Naive B cell (primary cell): ENCODE results near the gene LRP1. TPM values are rescaled to one million over a fixed set of nuclear protein-coding genes. Genes with fewer than 3 reads are reported as not detected.
A peak's percentile ranks its signal among the peaks of the same experiment; 100 is the strongest.

Experiments used
- ATAC-seq, 2 donors: fragments of 150-1000 bp; cut with Tn5 transposase; 2 replicates each; pipeline ENCODE4 v1.10.0; 2021; ENCODE audit warnings: low read depth in 2 of 2, mild to moderate bottlenecking in 2 of 2, moderate library complexity in 2 of 2
- DNase-seq: peaks from one replicate; pipeline ENCODE4 v3.0.0; 2022
- H3K27ac Mint-ChIP-seq, 6 donors: one replicate each; pipeline ENCODE4 v1.8.0; 2020 to 2022; ENCODE audit warnings: mild to moderate bottlenecking in 6 of 6, mixed read lengths in 6 of 6, moderate library complexity in 5 of 6, inconsistent platforms in 2 of 6
- H3K27me3 Mint-ChIP-seq, 3 donors: one replicate each; pipeline ENCODE4 v1.8.0; 2021 to 2022; ENCODE audit warnings: mixed read lengths in 3 of 3, mild to moderate bottlenecking in 1 of 3
- H3K36me3 Mint-ChIP-seq, 2 donors: one replicate each; pipeline ENCODE4 v1.8.0; 2020 to 2022; ENCODE audit warnings: mixed read lengths in 2 of 2, inconsistent platforms in 1 of 2, mild to moderate bottlenecking in 1 of 2
- H3K4me1 Mint-ChIP-seq, 3 donors: one replicate each; pipeline ENCODE4 v1.8.0; 2020 to 2022; ENCODE audit warnings: mixed read lengths in 3 of 3, inconsistent platforms in 1 of 3, mild to moderate bottlenecking in 1 of 3, moderate library complexity in 1 of 3
- H3K4me3 Mint-ChIP-seq, 8 donors: one replicate each; pipeline ENCODE4 v1.8.0; 2020 to 2022; ENCODE audit warnings: mild to moderate bottlenecking in 8 of 8, mixed read lengths in 8 of 8, moderate library complexity in 8 of 8, inconsistent platforms in 2 of 8
- H3K9me3 Mint-ChIP-seq, 7 donors: one replicate each; pipeline ENCODE4 v1.8.0; 2020 to 2022; ENCODE audit warnings: mixed read lengths in 7 of 7, mild to moderate bottlenecking in 5 of 7, inconsistent platforms in 2 of 7, moderate library complexity in 1 of 7
- polyA plus RNA-seq, 6 donors: library from polyadenylated mRNA; unstranded; fragments of 300-500 nt; fragmentation: Illumina TruSeq; gene quantifications; one replicate each; pipeline ENCODE4 v1.2.3, GENCODE V29; 2021; ENCODE audit warnings: low read depth in 6 of 6

Gene LRP1
- polyA plus RNA-seq, 6 donors from 2014 or later = 0.04 to 0.55 (median 0.09) TPM; not detected in 3

DNA sequence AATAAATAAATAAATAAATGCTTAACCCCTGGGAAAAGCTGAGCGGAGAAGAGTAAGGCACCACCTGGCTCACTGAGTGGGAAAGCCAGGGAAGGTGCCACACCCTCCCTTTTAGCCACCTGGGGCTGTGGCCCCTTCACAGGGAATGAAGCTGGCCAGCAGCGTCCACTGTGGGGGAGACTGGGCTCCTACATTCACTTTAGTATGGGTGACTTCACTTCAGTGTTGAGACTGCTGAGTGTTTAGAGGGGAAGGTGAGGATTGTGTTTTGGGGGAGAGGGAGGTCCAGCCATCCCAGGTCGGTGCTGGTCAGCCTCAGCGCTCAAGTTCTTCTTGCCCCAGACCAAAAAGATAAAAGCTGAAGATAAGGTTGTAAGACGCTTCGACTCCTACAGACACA lies 37.8 kb upstream of the LRP1 start:
- Mint-ChIP-seq H3K9me3 (no peaks in the 10 kb centered on the region), H3K36me3 (no peaks in the 10 kb centered on the region), H3K27me3 (no peaks in the 10 kb centered on the region), H3K4me1 (peaks cover 71 to 76% (median 75%) of the 10 kb centered on the region in 3 donors), H3K27ac (peak overlapping the region in 3 of 6 donors; percentile 32 to 83 (median 82)), H3K4me3 (peak overlapping the region in 6 of 8 donors; percentile 45 to 97 (median 90))
- no peak for ATAC-seq
- DNase-seq = no peak

DNA sequence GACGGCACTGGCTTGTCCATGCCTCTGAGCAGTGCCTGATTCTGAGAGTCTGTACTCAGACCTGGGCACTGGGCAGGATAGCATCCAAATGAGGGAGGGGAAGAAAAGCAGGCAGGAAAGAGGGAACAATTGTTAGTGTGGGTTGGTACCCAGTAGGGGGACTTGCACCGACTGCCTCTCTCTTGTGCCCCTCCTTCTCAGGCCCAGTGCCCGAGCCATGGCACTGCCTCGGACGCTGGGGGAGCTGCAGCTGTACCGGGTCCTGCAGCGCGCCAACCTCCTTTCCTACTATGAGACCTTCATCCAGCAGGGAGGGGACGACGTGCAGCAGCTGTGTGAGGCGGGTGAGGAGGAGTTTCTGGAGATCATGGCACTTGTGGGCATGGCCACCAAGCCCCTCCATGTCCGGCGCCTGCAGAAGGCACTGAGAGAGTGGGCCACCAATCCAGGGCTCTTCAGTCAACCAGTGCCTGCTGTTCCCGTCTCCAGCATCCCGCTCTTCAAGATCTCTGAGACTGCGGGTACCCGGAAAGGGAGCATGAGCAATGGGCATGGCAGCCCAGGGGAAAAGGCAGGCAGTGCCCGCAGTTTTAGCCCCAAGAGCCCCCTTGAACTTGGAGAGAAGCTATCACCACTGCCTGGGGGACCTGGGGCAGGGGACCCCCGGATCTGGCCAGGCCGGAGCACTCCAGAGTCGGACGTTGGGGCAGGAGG lies 37.2 kb upstream of the LRP1 start:
- ATAC-seq (no peak), DNase-seq (no peak)
- Mint-ChIP-seq H3K27ac (peak overlapping the region in 3 of 6 donors; percentile 32 to 97 (median 82)), H3K4me1 (peaks cover 68 to 74% (median 72%) of the 10 kb centered on the region in 3 donors), H3K9me3 (no peaks in the 10 kb centered on the region), H3K36me3 (peaks cover 2 to 4% of the 10 kb centered on the region in 2 donors), H3K27me3 (no peaks in the 10 kb centered on the region), H3K4me3 (peak overlapping the region in 6 of 8 donors; percentile 9 to 88 (median 64))

DNA sequence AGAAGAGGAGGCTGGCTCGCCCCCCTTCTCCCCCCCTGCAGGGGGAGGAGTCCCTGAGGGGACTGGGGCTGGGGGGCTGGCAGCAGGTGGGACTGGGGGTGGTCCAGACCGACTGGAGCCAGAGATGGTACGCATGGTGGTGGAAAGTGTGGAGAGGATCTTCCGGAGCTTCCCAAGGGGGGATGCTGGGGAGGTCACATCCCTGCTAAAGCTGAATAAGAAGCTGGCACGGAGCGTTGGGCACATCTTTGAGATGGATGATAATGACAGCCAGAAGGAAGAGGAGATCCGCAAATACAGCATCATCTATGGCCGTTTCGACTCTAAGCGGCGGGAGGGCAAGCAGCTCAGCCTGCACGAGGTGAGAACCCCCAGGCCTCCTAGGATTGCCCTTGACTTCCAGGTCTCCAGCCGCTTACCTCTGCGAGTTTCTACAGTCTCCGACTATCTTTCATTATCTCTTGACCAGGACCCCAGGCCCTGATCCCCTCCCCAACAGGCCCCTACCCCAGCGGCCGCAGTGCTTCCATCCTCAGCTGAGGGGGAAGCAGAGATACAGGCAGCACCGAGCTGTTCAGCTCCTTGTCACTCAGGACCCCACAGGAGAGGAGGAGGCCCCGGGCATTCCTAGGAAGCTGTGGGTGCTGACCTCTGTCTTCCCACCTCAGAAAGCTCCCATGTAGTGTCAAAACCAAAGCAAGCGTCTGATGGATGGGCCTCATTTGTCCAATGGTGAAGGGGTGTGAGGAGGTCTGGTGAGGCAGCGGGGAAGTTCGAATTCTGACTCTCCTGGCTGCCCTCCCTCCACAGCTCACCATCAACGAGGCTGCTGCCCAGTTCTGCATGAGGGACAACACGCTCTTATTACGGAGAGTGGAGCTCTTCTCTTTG lies 36.4 kb upstream of the LRP1 start:
- DNase-seq = no peak
- Mint-ChIP-seq H3K27me3 (no peaks in the 10 kb centered on the region), H3K36me3 (peaks cover 6 to 10% of the 10 kb centered on the region in 2 donors), H3K27ac (peak overlapping the region in 3 of 6 donors; percentile 10 to 97 (median 94)), H3K4me1 (peaks cover 63 to 73% (median 72%) of the 10 kb centered on the region in 3 donors), H3K4me3 (peak overlapping the region in 7 of 8 donors; percentile 45 to 74 (median 66)), H3K9me3 (no peaks in the 10 kb centered on the region)
- ATAC-seq = no peak

DNA sequence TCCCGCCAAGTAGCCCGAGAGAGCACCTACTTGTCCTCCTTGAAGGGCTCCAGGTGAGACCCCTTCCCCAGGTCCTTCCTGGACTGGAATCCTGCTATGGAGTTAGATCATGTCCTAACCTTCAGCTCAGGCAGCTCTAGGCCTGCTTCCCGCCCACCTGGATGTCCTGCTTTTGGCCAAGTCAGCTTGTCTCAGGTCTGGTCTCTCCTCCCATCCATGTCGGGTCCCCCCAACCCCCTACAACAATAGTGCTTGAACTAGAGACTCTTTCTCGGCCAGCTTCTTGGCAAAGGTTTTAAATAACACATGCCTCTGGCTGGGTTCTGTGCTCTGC lies 35.8 kb upstream of the LRP1 start:
- H3K27ac Mint-ChIP-seq = peak overlapping the region in 3 of 6 donors; percentile 10 to 97 (median 94)
- H3K4me3 Mint-ChIP-seq = peak overlapping the region in 5 of 8 donors; percentile 12 to 74 (median 45)
- DNase-seq = no peak
- no peak for ATAC-seq
- H3K9me3 Mint-ChIP-seq = no peaks in the 10 kb centered on the region
- peaks cover 60 to 77% (median 73%) of the 10 kb centered on the region in 3 donors for H3K4me1 Mint-ChIP-seq
- H3K36me3 Mint-ChIP-seq = peaks cover 6 to 14% of the 10 kb centered on the region in 2 donors
- H3K27me3 Mint-ChIP-seq = no peaks in the 10 kb centered on the region

DNA sequence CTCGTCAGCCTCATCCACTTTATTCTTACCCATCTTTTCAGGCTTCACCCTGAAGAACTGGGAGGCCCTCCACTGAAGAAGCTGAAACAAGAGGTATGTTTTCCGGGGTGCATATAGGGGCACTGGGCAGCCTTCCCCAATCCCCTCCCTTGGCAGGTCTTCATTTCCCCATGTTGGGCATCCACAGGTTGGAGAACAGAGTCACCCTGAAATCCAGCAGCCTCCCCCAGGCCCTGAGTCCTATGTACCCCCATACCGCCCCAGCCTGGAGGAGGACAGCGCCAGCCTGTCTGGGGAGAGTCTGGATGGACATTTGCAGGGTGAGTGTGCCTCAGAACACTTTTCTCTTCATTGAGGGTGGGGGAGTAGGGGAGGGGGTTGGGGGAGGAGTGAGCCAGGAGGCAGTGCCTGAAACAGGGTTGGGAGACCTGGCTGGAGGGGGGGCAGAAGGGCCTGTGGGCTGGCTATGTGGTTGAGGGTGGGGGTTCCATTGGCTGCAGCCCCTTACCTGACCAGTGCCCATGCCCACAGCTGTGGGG lies 35.3 kb upstream of the LRP1 start:
- Mint-ChIP-seq H3K27me3 (no peaks in the 10 kb centered on the region), H3K27ac (peak overlapping the region in 3 of 6 donors; percentile 80 to 97 (median 94)), H3K9me3 (no peaks in the 10 kb centered on the region), H3K4me3 (peak overlapping the region in 5 of 8 donors; percentile 9 to 74 (median 45)), H3K4me1 (peaks cover 58 to 74% (median 69%) of the 10 kb centered on the region in 3 donors), H3K36me3 (peaks cover 6 to 14% of the 10 kb centered on the region in 2 donors)
- DNase-seq (no peak), ATAC-seq (no peak)

DNA sequence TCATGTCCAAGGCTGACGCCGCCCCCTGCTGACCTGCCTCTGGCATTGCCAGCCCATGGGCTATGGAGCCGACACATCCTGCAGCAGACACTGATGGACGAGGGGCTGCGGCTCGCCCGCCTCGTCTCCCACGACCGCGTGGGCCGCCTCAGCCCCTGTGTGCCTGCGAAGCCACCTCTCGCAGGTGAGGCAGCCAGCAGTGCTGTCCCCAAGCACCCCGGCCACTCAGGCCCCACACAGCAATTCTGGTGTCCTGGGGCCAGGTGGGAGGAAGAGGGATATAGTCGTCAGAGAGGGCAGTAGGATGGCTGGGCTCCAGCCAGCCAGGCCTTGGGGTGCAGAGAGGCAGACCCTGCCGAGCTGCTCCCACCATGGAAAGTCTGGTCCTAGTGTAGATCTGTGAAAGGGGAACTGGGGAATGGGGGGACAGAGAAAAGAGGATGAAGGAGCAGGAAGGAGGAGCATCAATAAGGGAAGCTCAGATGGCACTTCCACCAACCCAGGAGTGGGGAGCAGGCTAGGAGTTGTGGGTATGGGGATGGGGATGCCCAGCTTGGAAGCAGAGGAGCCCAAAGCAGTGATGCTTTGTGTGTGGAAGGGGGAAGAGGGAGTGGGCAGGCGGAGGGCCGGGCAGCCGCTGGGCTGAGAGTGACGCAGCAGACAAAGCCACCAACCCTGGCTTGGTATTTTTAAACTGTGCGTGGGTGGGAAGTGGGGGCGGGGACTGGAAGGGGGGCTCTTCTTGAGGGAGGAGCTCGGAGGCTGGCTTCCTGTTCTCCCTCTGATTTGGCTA lies 34.7 kb upstream of the LRP1 start:
- Mint-ChIP-seq H3K27ac (peak overlapping the region; percentile 93 to 97 (median 96)), H3K36me3 (peaks cover 6 to 14% of the 10 kb centered on the region in 2 donors), H3K4me1 (peaks cover 52 to 71% (median 66%) of the 10 kb centered on the region in 3 donors)

DNA sequence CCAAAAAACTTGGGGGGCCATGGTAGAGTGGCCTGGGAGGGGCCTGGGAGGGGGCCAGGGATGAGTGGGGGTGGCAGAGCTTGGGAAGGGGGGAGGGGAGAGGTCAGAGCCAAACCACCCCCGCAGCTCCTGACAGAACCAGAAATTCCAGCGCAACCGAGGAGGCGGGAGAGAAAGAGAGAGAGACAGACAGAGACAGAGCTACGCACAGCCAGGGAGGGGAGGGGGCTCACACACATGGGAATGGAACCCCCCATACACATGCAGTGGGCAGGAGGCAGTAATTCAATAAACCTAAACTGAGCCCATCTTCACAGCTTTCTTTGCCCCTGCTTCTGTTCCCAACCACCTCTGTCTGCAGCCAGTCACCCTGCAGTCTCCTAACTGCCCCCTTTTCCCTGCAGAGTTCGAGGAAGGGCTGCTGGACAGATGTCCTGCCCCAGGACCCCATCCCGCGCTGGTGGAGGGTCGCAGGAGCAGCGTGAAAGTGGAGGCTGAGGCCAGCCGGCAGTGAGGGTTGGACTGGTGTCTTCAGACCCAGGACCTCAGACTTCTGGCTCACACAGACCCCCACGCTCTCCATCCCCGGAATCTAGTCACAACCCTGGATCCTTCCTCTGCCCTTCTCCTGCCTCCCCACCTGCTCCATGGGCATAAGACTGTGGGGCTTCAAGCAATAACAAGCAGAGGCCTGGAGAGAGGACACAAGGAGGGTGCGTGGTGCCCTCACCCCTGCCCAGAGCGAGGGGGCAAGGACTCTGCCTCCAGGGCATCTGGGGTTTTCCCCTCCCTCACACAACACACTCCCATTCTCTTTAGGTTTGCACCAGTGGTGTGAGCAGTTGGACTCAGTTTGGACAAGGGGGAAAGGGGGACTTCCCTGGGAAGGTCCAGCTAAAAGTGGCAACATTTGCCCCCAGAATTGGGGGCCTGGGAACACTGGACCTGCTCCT lies 33.8 kb upstream of the LRP1 start:
- Mint-ChIP-seq H3K4me1 (peaks cover 58 to 77% (median 66%) of the 10 kb centered on the region in 3 donors), H3K9me3 (no peaks in the 10 kb centered on the region), H3K36me3 (peaks cover 6 to 23% of the 10 kb centered on the region in 2 donors), H3K27me3 (no peaks in the 10 kb centered on the region), H3K27ac (peak overlapping the region in 4 of 6 donors; percentile 41 to 97 (median 94)), H3K4me3 (peak overlapping the region in 7 of 8 donors; percentile 8 to 88 (median 66))
- ATAC-seq (no peak), DNase-seq (no peak)

More for the DNA sequence above, 34.7 kb upstream of the LRP1 start:
- ATAC-seq = peak; percentile 53 to 56
- peak; percentile 47 for DNase-seq
- Mint-ChIP-seq H3K27me3 (no peaks in the 10 kb centered on the region), H3K4me3 (peak overlapping the region; percentile 66 to 88 (median 78)), H3K9me3 (no peaks in the 10 kb centered on the region)

DNA sequence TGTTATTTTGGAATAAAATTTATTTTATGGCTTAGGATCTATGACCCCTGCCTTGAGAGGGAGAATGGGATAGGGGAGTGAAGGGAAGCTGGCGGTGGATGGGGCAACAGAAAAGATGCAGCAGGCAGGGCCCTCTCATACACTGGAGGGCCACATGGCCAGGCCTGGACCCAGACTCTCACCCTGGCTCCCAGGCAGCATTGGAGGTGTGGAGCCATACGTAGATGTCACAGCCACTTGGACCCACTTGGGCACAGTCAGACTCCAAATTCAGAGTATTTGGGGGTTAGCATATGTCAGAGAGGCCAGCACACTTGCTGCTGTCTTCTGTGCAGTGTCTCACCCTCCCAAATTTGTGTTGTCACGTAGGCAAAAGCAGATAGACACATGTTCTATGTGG lies 32.8 kb upstream of the LRP1 start:
- H3K4me3 Mint-ChIP-seq = peak overlapping the region in 2 of 8 donors; percentile 5 to 79
- H3K36me3 Mint-ChIP-seq = peaks cover 6 to 27% of the 10 kb centered on the region in 2 donors
- DNase-seq (no peak), ATAC-seq (no peak)
- H3K9me3 Mint-ChIP-seq = no peaks in the 10 kb centered on the region
- peak overlapping the region in 4 of 6 donors; percentile 44 to 97 (median 84) for H3K27ac Mint-ChIP-seq
- no peaks in the 10 kb centered on the region for H3K27me3 Mint-ChIP-seq
- peaks cover 56 to 76% (median 64%) of the 10 kb centered on the region in 3 donors for H3K4me1 Mint-ChIP-seq

DNA sequence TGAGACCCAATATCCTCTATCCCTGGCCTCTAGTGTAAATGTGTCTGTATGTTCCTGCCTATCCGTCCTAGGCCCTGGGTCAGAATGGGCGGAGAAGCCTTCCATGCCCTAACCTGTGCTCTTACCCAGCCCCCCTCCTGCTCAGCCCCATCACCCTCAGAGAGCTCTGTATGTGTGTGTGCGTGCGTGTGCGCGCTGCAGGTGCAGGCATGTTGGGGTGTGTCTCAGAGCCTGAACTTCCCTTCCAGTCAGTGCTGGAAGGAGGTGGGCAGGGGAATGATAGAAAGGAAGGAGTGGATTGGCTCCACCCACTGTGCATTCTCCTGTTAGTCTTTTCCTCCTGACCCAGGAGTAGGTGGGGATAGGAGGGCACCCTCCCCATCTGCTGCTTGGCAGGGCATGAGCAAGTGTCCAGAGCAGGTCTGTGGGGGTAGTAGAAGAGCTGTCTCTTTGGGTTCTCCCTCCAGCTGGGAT lies 32.1 kb upstream of the LRP1 start:
- no peak for DNase-seq
- no peaks in the 10 kb centered on the region for H3K9me3 Mint-ChIP-seq
- H3K27me3 Mint-ChIP-seq = no peaks in the 10 kb centered on the region
- no peak overlapping the region for H3K4me3 Mint-ChIP-seq
- peaks cover 6 to 27% of the 10 kb centered on the region in 2 donors for H3K36me3 Mint-ChIP-seq
- no peak for ATAC-seq
- H3K27ac Mint-ChIP-seq = peak overlapping the region in 3 of 6 donors; percentile 22 to 54 (median 26)
- peaks cover 51 to 71% (median 61%) of the 10 kb centered on the region in 3 donors for H3K4me1 Mint-ChIP-seq

DNA sequence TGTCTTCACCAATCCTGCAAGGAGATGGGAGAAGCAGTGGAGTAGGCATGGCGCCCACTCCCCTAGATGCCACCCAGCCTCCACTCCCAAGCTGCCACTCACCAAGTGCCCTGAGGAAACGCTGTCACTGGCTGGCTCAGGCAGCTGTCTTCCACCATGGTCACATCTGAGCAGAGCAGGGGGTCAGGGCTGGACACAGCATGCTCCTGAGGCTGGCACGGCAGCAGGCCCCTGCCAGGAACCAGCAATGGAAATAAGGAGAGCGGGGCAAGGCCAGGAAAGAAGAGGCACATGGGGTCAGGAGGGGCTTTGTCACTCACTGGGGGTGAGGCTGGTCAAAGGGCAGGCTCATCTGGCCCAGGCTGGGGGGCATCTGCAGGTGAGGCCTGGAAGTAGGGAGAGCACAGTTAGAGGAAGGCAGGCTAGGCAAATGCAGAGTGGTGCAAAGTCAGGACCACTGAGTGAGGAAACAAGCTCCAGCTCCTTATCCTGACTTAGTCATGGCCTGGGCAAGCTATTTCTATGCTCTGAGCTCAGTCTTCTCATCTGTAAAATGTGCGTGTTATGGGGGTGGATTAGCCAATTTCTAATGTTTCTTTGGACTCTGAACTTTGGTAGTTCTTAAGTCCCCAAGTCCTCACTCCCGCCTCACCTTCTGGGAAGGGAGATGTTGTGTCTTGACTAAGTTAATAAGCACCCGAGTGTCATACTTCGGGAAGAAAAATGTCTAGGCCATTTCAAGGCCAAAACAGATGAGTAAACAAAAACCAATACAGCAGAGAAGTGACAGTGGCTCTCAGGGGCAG lies 31.3 kb upstream of the LRP1 start:
- Mint-ChIP-seq H3K9me3 (no peaks in the 10 kb centered on the region), H3K27me3 (no peaks in the 10 kb centered on the region), H3K36me3 (peaks cover 6 to 27% of the 10 kb centered on the region in 2 donors), H3K4me1 (peaks cover 45 to 67% (median 60%) of the 10 kb centered on the region in 3 donors), H3K4me3 (no peak overlapping the region), H3K27ac (peak overlapping the region in 5 of 6 donors; percentile 33 to 92 (median 70))
- no peak for DNase-seq
- no peak for ATAC-seq

DNA sequence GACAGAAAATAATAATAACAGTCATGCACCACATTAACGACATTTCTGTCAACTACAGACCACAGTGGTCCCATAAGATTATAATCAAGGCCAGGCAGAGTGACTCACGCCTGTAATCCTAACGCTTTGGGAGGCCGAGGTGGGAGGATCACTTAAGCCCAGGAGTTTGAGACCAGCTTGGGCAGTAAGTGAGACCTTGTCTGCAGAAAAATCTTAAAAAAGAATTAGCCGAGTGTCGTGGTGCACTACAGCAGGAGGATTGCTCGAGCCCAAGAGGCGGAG lies 30.8 kb upstream of the LRP1 start:
- H3K27me3 Mint-ChIP-seq = no peaks in the 10 kb centered on the region
- ATAC-seq (no peak), DNase-seq (no peak)
- H3K27ac Mint-ChIP-seq = peak overlapping the region in 1 of 6 donors; percentile 9
- no peaks in the 10 kb centered on the region for H3K9me3 Mint-ChIP-seq
- H3K36me3 Mint-ChIP-seq = peaks cover 6 to 27% of the 10 kb centered on the region in 2 donors
- peaks cover 46 to 62% (median 61%) of the 10 kb centered on the region in 3 donors for H3K4me1 Mint-ChIP-seq
- H3K4me3 Mint-ChIP-seq = no peak overlapping the region
